Measurements from ENCODE around the gene EP400.

Gene EP400

GRCh38 chr12:132127041-132127440, 177.3 kb downstream of the EP400 start:
- TF ChIP-seq GATA3 (IDR thresholded peaks at IDR 0.05; ENCODE audit: low read depth, low read length): no peak
- TF ChIP-seq GATA2 (IDR thresholded peaks at IDR 0.05; ENCODE audit: low read depth, low read length): no peak

- TF ChIP-seq GATA3 (IDR thresholded peaks at IDR 0.05; ENCODE audit: low read depth, low read length): no peak
- TF ChIP-seq GATA2 (IDR thresholded peaks at IDR 0.05; ENCODE audit: low read depth, low read length): no peak
Measured at GRCh38 chr12:132129007-132129406, 179.3 kb downstream of the EP400 start.

DNA sequence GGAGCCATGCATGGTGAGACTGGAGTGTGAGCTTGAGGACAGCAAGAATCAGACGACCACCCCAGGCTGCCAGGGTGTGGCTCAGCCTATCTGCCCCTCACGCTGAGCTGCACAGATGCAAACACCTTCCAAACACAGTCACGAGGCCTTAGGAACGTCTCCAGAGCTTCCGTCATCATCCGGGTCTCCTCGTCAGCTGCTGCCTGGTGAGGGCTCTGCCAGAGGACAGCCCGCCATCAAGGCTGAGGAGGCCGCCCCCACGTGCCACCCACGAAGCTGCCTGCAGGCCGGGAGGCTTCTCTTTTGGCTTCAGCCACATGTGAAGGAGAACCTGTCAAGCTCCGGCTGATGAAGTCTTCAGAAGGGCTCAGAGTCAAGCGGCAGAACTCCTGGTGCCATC, 180.9 kb downstream of the EP400 start:
- no peak for TF ChIP-seq GATA3 (IDR thresholded peaks at IDR 0.05; ENCODE audit: low read depth, low read length)
- no peak for TF ChIP-seq GATA2 (IDR thresholded peaks at IDR 0.05; ENCODE audit: low read depth, low read length)

Measured in SH-SY5Y (cell line).